Vagina (tissue), 2 donors: Measurements from ENCODE around the gene BEND3.

Experiments
- POLR2A ChIP-seq, 2 donors: fragments of 450-650 bp; IDR thresholded peaks; one replicate each; pipeline ENCODE4 v1.6.1; 2017; ENCODE audit warnings: antibody characterized with exemption in 2 of 2, mild to moderate bottlenecking in 2 of 2, moderate library complexity in 2 of 2
- POLR2AphosphoS5 ChIP-seq, 2 donors: sonication (generic); formaldehyde crosslinking; IDR thresholded peaks; one replicate each; pipeline ENCODE4 v1.9.0; 2017; ENCODE audit warnings: antibody characterized with exemption in 2 of 2, mild to moderate bottlenecking in 2 of 2, low read depth in 1 of 2; ENCODE audit not compliant: insufficient read depth in 1 of 2
- TF ChIP-seq, protein P1 (sequence below), 3 experiments: fragments of 450-650 bp in 2 of 3; fragments of 200-600 bp in 1 of 3; sonication (generic) in 1 of 3; IDR thresholded peaks; one replicate each; pipeline ENCODE4 v1.5.1; 2017 to 2019; ENCODE audit warnings: antibody characterized with exemption in 3 of 3, mild to moderate bottlenecking in 2 of 3, moderate library complexity in 2 of 3

DNA sequence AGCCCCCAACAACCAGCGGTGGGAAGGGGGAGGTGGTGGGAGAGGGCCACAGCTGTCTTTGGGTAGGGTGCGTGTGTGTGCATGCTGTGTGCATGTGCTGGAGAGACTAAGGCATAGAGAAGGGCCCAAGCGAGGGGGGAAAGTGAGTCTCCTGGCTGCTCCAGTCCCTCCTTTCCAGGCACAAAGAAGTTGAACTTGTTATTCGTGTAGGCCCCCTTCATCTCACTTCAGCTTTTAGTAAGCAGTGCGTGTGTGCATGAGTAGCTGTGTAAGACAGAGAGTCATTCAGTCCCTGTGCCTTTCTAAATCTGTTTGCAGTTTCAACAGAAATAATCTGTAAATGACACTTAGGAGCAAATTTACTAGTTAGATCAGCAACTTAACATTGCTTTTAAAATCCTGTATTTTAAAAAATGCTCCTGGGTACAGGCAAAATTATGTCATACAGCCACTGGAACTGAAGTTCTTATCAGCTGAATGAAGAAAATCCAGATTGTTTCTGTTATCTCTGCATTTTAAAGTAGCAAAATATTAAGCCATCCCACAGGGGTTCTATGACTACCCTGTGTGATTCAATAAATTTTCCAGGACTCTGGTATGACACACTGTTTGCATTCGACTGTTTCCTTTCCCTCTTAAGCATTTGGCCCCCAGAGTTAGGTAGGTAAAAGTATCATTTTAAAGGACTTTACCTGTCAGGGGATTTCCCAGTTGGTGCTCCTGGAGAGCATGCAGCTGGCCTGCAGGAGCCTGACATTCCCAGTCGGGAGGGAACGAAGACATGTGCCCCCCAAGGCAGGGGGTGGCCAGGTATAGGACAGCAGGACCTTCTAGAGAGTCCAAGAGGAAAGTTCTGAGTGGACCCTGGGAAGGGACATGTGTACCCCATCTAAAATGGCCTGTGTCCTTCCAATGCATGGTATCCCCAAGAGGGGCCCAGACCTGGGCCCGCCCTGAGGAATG lies 48.3 kb downstream of the BEND3 start:
- TF ChIP-seq, protein P1, sequence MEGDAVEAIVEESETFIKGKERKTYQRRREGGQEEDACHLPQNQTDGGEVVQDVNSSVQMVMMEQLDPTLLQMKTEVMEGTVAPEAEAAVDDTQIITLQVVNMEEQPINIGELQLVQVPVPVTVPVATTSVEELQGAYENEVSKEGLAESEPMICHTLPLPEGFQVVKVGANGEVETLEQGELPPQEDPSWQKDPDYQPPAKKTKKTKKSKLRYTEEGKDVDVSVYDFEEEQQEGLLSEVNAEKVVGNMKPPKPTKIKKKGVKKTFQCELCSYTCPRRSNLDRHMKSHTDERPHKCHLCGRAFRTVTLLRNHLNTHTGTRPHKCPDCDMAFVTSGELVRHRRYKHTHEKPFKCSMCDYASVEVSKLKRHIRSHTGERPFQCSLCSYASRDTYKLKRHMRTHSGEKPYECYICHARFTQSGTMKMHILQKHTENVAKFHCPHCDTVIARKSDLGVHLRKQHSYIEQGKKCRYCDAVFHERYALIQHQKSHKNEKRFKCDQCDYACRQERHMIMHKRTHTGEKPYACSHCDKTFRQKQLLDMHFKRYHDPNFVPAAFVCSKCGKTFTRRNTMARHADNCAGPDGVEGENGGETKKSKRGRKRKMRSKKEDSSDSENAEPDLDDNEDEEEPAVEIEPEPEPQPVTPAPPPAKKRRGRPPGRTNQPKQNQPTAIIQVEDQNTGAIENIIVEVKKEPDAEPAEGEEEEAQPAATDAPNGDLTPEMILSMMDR (IDR thresholded peaks at IDR 0.05): no peak
- TF ChIP-seq POLR2A (IDR thresholded peaks at IDR 0.05) (no peak), POLR2AphosphoS5 (IDR thresholded peaks at IDR 0.05; ENCODE audit: insufficient read depth in 1 of 2, low read depth in 1 of 2) (no peak)
